Superior temporal gyrus (tissue), 1 donor: Measurements from ENCODE around the gene ERRFI1.
"Not testable (repeated sequence)": the region's sequence is repeated elsewhere in the genome, so short reads cannot be mapped to it uniquely, and the experiment has no call there.

Source experiments
- DNase-seq: peaks from one replicate; pipeline ENCODE4 v3.0.0-alpha.2; 2016; ENCODE audit errors: extremely low spot score

ERRFI1 gene

DNA sequence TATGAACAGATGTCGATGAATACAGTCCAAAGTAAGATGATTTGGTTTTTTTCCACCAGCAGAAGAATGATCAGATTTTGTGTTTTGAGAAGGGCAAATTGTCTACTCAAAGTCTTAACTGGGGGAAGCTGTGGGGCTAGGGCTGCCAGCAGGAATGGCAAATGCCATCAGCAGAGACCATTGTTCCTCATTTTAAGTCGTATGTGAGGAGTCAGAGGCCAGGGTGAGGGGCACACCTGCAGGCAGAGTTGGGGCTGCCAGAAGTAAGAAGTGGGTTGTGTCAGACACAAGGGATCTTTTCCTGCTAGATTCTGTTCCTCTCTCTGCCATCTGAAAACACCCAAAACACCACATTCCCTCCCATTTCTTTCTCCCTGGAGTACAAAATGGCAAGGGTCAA, 55.9 kb downstream of the ERRFI1 start:
- DNase-seq: no peak

DNA sequence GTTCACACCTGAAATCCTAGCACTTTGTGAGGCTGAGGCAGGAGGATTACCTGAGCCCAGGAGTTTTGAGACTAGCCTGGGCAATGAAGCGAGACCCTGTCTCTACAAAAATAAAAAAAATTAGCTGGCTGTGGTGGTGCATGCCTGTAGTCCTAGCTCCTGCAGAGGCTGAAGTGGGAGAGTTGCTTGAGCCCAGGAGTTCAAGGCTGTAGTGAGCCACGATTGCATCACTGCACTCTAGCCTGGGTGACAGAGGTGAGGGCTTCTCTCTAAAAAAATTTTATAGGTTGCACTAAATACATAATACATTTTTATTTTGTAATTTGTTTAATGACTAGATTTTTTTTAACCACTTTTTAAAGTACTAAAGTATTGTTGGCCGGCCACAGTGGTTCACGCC, 58.5 kb downstream of the ERRFI1 start:
- no peak for DNase-seq

DNA sequence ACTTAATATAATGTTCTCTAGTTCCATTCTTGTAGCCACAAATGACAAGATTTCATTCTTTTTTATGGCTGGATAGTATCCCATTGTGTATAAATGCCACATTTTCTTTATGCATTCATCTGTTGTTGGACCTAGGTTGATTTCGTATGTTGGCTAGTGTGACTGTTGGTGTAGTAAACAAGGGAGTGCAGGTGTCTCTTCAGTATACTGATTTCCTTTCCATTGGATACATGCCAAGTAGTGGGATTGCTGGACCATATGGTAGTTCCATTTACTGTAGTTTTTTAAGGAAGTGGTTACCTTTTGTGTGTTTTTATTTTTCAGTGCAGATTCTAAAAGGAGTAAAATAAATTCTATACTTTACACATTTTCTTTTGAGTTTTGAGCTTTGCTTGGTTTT, 58.9 kb downstream of the ERRFI1 start:
- no peak for DNase-seq

DNA sequence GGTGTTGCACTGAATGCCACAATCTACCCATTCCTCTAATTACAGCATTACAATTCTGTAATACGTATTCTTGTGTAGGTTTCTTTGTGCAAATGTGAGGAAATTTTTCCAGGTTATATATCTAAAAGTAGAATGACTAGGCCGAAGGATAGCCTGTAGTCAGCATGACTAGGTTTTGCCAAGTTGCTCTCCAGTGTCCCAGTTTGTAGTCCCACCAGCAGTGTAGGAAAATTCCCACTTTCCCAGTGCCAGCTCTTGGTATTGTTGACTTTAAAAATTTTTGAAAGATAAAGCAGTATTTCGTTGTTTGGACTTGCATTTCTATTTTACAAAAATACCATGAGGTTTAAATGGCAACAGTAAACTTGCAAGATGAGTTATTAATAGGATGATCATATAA, 61.6 kb downstream of the ERRFI1 start:
- DNase-seq: no peak

DNA sequence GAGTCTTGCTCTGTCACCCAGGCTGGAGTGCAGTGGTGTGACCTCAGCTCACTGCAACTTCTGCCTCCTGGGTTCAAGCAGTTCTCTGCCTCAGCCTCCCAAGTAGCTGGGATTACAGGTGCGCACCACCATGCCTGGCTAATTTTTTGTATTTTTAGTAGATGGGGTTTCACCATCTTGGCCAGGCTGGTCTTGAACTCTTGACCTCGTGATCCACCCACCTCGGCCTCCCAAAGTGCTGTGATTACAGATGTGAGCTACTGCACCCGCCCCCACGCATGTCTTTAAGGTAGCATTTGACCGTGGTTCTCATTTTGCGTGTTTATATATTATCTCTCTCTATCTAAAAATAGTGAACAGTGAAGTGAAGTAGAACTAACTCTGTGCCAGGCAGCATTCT, 62.3 kb downstream of the ERRFI1 start:
- DNase-seq: not testable (repeated sequence)

DNA sequence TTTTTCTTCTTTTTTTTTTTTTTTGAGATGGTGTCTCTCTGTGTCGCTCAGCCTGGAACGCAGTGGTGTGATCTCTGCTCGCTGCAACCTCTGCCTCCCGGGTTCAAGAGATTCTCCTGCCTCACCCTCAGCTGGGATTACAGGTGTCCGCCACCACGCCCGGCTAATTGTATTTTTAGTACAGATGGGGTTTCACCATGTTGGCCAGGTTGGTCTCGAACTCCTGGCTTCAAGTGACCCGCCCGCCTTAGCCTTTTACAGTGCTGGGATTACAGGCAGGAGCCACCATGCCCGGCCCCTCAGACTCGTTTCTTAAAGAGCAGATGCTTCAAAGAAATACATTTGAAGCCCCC, 62.8 kb downstream of the ERRFI1 start:
- not testable (repeated sequence) for DNase-seq

DNA sequence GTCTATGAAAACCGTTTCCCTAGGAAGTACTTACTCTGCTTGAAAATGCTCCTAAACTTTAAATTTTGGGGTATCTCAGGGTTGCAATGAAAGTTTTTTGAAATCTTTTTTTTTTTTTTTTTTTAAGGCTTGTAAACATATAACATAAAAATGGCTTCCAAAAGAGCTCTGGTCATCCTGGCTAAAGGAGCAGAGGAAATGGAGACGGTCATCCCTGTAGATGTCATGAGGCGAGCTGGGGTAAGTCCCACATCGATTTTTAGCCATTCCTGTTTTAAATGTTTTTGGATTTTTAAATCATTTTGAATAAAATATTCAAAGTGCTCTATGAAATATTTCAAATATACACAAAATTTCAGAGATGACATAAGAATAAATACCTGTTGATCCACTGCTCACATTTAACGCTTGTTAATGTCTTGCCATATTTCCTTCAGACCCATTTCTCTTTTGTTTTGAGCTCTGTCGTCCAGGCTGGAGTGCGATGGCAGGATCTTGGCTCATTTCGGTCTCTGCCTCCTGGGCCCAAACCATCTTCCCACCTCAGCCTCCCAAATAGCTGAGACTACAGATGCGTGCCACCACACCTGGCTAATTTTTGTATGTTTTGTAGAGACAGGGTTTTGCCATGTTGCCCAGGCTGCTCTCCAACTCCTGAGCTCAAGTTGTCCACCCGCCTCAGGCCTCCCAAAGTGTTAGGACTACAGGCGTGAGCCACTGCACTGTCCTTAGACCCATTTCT, 63.3 kb downstream of the ERRFI1 start:
- no peak for DNase-seq

DNA sequence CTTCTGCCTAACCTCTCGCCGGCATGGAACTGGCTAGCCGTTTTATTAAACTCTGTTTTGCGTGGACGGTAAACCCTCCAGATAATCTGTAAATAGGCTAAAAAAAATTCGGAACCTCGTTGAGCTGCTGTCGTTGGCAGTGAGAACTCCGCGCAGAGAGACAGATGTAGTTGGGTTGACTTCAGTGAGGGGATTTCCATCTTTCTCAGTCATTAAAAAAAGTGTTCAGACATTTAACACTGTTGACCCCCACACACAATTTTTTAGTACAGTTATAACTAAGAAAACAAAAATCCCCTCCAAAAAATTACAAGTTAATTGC, 64.1 kb downstream of the ERRFI1 start:
- DNase-seq: no peak
